ENCODE data around the gene ZNF750.

DNA sequence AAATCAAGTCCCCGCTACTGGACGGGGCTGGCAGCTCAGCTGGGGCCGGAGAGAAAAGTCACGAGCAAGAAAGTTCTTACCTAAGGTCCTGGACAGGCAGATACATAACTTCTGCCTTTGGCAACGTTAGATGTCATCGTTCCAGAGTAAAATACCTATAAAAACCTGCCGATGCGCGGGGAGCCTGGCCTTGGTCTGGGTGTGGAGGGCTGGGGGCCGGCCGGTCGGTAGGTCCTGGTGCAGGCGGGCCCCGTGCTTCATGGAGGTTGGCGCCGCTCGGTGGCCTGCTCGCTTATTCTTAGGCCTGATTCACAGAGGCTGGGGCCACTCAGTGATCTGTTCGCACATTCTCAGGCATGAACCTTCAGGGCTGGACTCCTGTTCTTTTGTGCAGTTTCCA lies 33.7 kb upstream of the ZNF750 start:
- TF ChIP-seq, protein P1, sequence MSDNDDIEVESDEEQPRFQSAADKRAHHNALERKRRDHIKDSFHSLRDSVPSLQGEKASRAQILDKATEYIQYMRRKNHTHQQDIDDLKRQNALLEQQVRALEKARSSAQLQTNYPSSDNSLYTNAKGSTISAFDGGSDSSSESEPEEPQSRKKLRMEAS (IDR thresholded peaks at IDR 0.05; ENCODE audit: insufficient read depth, insufficient read length): no peak
- TF ChIP-seq EZH2 (IDR thresholded peaks at IDR 0.05; ENCODE audit: borderline replicate concordance, low read depth, low read length, severe bottlenecking): no peak
